Fibroblast of skin of left quadriceps (primary cell): ENCODE data around the gene DOCK10.
A peak's percentile ranks its signal among the peaks of the same experiment; 100 is the strongest.

Experiments used
- DNase-seq, 2 experiments: peaks; one replicate each; pipeline ENCODE4 v3.0.0-alpha.2; 2013; ENCODE audit warnings: low read depth in 2 of 2

DOCK10 gene

DNA sequence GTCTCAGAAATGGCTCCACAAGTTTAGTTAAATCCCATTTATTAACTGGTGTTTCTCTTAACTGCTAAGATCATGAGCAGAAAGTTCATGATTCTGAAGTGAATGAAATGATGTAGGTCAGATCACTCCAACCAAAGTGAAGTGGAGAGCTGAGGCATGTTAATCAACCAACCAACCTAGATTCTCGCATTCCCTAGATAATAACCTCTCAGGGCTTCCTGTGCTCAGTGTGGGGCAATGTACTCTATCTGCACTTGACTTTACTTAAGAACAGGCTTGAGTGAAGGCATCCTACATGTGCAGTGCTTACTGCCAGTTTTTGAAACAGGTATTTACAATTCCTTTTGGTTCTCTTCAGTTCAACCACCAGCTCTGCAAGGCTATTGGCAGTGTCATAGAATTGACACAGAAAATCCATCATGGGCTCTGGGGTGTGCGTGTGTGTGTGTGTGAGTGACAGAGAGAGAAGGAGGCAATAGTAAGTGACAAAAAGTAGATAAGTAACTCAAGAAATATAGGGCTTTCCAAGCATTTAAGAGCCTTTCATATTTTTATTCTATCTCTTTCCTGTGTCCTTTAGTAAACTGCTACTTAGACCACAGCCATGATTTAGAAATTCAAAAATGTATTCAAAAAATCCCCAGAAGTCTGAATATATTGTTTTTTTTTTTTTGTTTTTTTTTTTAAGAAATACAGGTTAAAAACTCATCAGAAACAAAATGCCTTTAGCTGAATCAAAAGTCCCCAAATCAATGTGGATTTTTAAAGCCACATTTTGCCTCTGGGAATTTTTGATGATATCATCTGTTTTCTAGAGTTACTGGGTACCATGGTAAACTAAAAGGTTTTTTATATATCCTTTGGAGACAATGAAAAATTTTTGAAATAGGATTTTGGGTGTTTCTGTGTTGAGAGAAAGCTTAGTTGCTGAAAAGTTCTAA lies 28.6 kb downstream of the DOCK10 start:
- DNase-seq = no peak

DNA sequence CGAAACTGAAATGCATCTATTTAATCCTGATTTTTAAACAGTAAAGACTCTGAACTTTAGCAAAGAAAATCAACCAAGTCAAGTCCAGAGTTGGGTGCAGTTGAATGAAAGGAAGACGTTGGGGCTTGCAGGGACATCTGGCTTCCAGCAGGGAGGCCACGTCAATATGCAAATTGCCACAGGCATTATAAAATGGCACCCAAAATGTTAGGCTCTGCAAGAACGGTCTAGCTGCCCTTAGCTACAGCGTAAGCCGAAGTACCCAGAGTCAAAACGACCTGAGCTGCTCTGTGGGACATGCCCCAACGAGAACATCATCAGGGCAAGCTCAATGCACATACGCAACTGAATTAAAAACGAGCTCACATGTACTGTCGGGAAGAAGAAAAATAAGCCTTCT lies 30.7 kb downstream of the DOCK10 start:
- no peak for DNase-seq

DNA sequence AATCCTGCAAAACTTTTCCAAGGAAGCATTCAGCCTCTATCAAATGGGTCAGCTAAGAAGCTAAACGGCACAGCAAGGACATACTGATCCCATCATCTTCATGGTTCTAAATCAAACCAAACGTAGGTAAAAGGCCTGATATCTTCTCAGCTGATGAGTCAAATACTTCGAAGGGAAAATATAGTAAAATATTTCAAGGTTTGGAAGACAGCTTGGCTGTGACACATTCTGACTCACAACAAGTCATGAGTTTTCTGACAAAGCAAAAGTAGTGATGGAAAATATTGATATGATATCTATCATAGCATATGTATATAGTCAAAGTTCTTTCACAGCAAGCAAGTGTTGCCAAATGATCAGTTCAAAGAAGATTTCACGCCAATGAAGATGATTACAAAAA lies 31.5 kb downstream of the DOCK10 start:
- DNase-seq = peak in 1 of 2 experiments; percentile 55

DNA sequence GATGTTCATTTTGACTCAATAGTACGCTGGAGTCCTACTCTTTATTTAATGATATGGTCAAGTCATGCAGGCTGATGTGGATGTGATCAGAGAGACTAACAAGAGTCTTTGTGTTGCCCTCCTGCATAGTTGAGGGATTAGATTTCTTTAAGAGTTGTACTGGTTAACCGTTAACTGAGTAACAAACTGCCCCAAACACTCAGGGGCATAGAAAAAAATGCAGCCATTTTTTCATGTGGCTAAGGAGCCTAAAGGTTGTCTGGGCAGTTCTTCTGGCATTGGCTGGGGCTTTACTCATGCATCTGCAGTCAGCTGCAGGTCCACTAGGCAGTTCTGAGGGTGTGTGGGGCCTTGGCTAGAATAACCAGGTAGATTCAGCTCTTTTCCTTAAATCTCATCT lies 32.5 kb downstream of the DOCK10 start:
- no peak for DNase-seq

DNA sequence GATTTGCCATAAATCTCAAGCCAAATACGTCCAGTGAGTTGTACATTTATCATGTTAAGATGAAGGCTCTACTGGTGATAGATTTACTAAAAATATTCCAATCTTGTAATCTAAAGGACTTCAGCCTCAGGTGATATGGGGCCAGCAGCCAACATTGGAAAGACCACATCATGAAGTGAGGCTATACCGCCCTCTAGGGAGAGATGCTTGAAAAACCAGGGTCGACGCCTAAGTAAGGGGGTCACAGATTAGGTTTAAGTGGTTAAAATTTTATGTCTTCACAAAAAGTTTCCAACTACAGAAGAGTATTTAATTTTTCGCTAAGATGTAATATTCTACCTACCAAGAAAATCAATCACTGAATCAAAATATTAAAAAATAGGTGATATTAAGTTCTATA lies 33.3 kb downstream of the DOCK10 start:
- no peak for DNase-seq

DNA sequence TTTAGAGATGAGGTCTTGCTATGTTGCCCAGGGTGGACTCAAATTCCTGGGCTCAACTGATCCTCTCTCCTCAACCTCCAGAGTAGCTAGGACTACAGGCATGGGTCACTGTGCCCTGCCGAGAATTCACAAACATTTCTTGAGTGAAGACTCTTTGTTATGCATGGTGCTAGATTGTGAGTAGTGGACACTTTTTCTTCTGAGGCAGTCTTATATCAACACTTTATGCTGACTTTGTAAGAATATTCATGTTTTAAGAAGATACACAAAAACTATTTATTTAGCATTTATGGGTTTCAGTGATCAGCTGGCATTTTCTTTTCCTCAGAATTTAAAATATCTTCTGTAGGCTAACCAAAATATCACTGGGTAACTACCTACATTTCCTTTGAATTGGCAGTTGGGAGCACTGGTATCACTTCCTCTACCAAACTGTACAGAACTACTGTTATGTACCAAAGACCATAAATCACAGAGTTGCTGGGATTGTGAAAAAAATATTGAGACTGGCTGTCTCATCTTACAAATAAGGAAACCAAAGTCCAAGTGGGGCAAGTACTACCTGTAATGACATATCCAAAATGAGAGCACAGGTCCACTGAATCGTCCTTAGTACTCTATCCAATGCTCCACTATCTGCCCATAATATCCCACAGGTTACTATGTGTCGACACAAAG lies 34.0 kb downstream of the DOCK10 start:
- no peak for DNase-seq

DNA sequence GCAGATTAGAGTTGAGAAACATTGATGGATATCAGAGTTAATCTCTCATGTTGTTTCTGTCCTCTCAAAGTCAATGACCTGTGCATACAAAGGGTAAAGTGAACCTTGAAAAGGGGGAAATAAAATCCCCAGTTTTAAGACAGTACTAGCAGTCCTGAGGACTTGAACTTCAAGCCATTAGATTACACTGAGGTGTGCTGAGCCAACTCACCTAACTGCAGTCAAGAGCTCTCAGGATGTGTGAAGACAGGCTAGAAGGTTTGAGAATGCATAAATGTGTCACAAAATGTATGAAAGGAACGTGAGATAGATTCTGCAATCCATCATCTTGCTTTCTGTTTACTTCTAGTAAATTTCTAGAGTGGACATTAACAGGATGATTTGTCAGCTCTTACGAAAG lies 35.5 kb downstream of the DOCK10 start:
- DNase-seq = no peak

DNA sequence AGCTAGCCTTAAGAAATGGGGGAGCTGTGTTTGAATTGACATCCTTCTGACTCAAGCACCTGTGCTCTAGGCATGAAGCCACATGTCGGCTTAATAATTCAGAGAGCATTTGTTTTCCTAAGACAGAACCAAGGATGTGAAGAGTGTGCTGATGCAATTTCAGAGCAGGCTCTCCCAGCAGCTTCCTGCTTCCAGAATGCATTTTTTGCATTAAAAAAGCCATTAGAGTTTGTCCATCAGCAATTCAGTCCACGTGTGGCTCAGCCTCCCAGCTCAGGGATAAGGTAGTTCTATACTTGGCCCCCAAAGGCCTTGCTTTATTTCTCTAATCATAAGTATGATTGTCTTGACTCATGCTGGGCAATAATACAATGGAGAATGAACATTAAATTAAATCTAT lies 37.7 kb downstream of the DOCK10 start:
- DNase-seq = peak in 1 of 2 experiments; percentile 55

DNA sequence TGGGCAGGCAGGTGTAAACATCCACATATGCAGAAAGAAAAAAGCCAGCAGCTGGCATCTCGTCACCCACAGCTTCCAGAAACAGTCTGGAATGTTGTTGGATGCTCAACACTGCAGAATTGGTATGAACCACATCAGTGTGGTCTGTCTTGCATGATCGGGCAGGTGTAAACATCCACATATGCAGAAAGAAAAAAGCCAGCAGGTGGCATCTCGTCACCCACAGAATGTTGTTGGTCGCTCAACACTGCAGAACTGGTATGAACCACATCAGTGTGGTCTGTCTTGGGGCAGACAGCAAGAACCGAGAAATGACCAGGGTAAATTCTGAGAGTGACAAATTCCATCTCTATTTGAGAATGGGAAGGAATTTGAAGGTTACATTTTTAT lies 39.6 kb downstream of the DOCK10 start:
- DNase-seq = no peak

DNA sequence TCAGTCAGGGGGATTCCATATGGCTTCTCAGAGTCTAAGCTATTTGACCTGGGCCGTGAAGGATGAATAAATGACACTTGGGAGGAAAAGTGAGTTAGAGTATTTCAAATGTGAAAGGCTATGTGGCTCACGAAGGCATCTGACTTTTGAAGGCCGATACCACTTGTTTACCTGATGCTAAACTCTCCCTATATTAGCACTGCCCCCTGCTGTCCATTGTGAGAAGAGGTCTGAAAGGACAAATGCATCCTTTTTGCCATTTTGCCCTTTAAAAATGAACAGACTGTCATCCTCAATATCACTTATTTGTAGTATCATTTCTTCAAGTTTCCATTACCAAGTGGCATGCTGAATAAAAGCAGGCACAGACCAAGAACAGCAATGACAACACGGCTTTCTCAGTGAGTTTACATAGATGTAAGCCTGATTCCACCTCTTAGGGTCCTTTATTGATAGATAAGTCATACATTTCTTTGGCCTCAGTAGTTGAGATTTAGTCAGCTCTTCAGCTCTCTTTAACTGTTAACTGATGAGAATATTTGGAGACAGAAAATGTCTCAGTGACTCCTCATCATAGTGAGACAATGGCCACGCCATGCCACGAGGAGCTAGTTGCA lies 40.1 kb downstream of the DOCK10 start:
- no peak for DNase-seq

DNA sequence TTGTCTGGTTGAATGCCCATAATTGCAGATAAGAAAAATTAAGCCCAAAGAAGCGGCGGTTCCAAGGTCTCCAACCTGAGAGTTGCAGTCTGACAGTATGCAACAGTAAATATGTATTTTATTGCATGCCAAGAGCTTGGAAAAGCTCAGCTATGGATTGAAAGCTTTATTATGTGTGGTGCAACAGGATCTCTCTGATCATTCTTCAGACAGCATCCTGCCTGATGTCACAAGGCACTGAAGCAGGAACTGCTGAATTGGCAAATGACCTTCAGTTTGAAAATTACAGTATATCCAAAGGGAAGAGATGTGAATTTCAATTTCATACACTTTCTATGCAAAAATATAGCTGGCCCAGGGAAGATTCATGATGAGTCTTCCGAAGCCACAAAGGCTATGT lies 42.5 kb downstream of the DOCK10 start:
- DNase-seq = no peak

DNA sequence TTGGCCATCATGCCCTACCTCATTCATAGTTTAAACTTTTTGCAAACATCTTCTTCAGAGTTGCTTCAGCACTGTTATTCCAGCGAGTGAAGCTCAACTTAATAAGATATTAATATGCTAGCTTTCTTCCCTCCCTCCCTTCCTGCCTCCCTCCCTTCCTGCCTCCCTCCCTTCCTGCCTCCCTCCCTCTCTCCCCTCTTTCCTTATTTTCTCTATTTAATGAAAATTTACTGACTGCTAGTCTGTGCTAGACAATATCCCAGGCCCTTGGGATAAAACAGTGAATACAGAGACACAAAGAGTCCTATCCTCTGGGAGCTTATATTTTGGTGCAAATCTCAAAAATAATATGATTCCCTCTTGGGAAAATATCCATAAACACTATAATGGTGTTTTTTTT lies 42.9 kb downstream of the DOCK10 start:
- DNase-seq = no peak

DNA sequence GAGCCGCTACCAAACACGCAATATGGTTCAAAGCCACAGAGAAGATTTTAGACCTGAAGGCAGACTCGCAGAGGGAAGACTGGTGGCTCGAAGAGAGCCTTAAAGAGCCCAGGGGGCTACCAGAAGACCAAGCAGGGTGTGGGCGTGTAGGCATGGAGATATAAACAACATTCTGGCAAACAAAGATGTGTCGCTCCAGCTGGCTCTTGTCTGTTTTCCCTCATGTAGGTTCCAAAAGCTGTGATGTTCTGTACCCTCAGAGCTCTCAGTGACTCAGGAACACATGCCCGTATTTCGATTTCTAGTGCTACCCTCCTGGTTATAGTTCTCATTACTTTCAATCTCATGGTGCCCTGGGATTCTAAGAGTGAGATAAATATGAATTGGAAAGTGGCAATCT lies 44.5 kb downstream of the DOCK10 start:
- no peak for DNase-seq

DNA sequence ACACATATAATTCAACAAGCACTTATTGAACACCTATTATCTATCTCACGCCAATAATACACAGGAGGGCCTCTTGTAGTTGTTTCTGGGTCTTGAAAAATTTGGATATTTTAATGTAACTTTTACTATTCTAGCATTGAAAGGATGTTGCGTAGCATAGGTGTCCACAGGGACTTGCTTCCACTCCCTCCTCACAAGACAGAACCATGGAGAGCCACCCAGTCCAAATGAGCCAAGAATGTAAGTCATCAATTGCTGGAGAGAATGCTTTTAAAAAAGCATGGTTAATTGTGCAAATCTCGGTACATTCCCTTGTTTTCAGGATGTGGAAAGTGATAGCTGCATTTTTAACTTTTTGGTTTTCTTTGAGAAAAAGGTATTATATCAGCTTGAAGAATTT lies 46.8 kb downstream of the DOCK10 start:
- no peak for DNase-seq

DNA sequence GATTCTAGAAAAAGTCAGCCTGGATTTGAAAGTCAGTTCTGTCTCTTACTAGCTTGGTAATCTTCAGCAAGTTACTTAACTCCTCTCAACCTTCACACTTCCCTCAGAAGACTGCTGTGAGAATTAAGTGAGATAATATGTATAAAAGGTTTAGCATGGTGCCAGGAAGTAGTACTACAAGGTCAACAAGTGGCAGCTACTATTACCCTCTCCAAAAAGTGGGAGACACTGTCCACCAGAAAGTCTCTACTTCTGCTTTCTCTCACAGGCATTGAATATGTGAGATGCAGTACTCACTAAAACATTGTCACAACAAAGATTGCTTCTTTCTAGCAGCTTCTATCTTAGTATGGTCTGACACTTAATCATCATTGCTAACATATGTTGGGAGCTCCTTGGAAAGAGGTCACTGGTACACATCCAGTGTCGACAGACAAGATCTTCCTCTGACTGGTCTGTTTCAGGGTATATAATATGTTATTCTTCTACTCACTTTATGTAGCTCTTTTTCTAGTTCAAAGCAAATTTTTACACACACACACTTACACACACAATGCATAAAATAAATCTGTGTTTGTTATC lies 47.9 kb downstream of the DOCK10 start:
- DNase-seq = no peak

DNA sequence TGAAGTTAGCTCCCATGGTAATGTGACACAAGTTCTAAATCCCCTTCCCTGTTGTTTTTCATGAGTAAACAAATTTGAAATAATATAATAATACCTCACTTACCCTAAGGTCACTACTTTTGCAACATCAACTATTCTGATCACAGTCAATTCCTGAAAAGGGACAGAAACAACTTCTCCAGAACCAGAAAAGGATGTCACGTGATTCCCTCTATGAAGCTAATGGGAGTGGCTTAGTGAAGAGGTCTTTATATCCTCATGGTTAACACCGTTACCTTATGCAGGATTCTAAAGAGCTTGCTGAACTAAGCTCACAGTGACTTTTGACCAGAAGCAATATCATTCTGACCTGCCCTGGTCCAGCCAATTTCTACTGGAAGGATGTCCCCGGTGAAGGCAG lies 51.6 kb downstream of the DOCK10 start:
- no peak for DNase-seq

DNA sequence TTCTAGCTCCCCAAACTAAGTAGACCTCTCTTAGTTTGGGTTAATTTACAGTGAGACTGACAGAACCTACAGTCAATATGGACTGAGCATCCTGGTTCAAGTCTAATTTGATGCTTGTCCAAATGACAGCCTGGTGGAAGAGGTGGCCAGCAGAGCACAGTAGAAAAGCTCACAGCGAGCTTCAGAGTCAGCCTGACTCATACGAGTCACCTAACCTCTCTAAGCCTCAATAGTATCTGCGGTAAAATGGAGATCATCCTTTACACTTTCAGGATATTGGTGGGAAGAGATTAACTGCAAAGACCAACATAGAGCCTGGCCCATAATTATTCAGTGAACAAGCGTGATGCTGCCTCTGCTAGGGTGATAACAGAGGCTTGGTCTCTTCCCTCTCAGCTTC lies 54.5 kb downstream of the DOCK10 start:
- DNase-seq = no peak

DNA sequence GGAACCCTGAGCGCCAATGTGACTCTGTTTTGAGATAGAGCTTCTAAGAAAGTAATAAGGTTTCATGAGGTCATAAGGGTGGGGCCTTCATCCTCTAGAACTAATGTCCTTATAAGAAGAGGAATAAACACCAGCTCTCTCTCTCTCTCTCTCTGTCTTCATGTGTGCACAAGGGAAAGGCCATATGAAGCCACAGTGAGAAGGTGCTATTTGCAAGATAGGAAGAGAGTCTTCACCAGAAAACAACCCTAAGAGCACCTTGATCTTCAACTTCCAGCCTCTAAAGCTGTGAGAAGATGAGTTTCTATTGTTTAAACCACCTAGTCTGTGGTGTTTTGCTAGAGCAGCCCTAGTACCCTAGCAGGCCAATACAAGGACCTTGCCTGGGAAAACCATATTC lies 55.8 kb downstream of the DOCK10 start:
- DNase-seq = no peak

DNA sequence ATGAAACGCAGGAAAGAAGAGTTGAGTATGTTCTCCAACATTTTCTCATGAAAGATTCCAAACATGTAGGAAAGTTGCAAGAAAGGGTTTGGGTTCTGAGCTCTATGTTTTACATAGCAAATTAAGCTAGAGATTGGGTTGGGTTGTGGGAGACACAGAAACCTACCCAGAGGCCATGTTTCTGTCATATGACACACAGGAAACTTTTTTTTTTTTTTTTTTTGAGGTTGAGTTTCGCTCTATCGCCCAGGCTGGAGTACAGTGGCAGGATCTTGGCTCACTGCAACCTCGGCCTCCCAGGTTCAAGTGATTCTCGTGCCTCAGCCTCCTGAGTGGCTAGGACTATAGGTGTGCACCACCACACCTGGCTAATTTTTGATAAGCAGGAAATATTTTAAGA lies 57.6 kb downstream of the DOCK10 start:
- no peak for DNase-seq

DNA sequence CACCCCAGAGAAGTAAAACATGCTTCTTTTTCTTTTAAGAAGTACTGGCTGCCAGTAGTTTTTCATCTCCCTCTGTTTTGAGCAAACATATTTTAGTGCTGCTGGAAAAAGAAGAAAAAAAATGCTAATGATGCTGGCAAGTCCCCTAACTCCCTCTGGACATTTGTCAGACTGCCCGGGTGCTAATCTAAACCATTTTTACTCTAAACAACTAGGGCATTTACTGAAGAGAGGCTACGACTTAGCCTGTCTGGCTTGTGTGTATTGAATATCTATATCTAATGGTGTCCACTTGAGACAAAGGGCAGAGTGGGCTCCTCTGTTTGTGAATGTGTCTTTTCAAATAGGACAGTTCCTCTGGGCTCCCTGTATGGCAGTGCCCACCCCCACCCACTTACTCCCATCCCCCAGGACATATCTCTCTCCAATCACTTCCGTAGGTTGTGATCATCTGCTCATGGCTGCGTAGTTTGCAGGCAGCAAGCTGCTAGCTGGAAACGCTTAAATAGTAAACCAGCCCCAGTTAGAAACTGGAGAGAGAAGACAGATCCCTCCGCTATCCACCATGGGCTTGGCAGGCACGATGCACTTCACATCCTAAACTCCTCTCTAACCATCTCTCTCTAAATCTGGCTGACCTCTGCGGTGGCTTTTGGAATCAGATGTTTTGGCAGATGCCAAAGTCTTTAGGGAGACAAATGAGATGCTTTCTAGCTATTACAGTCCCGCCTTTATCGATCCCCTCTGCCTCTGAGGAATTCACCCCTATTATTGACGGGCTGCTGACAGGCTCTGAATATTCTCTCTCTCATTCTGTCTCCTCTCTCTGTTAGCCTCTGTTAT lies 58.3 kb downstream of the DOCK10 start:
- no peak for DNase-seq

DNA sequence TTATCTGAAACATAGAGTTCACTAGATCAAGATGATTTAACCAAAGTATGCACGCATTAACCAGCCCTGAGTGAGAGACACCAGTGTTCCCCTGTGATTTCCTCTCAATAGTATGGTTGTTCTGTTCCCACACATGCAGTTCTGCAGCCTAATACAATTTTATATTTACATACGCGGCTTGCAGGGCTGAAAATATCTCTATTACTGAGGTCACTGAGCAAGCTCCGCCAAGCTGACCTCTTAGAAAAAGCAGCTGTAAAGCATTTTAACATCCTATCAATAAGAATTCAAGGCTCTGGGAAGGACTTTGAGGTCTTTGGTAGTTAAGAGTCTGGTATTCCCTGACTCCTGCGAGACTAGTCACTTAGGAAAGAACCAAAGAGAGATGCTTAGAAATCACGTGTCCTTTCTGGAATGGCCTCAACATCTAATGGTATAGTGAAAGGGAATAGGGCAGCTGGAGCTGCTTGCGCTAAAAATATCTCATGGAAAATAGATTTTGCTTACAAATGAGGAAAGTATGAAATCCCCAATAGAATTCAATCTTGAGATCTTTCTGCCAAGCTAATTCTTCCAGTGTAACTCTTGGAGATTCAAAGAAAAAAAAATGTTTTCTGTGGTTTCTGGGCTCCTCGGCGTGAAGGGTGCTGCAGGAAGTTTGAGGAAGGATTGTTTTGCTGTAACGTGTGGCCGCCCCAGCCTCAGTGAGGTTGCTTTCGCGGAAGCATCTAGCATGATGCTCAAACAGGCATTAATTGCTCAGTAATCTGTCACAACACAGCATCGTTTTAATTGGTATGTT lies 59.2 kb downstream of the DOCK10 start:
- DNase-seq = peak; percentile 81 to 84
